ENCODE results near the gene EPN2.

Gene EPN2

DNA sequence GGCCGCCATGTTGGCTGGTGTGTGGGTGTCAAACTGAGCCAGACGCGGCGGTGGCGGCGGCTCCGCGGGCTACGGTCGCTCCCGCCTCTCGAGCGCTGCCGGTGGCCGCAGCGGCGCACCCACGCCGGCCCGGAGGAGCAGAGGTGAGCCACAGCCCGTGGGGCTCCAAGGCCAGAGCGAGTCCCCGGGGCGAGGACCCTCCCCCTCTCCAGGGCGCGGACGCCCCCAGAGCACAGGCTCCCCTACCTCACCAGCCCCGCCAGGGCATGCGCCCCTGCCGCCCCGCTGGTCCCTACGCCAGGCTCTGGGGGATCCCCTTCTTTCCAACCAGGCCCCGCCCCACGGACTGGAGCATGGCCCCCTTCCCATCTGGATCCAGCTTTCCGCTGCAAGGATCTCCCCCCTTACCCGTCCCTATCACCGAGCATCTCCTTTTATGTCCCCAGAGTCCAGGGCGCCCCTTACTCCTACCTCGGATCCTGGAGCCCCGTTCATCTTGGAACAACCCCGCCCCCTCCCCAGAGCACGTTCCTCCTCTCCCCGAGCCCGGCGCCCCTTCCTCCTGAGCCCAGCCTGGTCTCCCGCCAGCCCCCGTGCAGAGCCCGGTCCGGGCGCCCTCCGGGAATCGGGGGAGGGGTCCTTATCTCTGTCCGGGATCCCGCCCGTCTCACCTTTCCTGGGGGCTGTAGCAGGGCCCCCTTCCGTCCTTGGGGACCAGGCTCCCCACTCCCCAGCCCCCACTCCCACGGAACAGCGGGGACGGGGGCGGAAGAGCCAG, 412 bp downstream of the EPN2 start:
- peak overlapping the region; percentile 92 for H3K4me3 ChIP-seq (ENCODE audit: low read length)
- no peak for TF ChIP-seq CTCF (IDR thresholded peaks at IDR 0.05; ENCODE audit: insufficient read depth, low read depth, low read length, missing control alignments)
- DNase-seq (ENCODE audit: low read depth), result no peak

GRCh38 chr17:19238167-19238505, 970 bp downstream of the EPN2 start:
- peak; percentile 31 for DNase-seq (ENCODE audit: low read depth)
- no peak for TF ChIP-seq CTCF (IDR thresholded peaks at IDR 0.05; ENCODE audit: insufficient read depth, low read depth, low read length, missing control alignments)
- H3K4me3 ChIP-seq (ENCODE audit: low read length), result peak overlapping the region; percentile 92

GRCh38 chr17:19239544-19239943, 2.4 kb downstream of the EPN2 start:
- H3K4me3 ChIP-seq (ENCODE audit: low read length), result no peak overlapping the region
- DNase-seq (ENCODE audit: low read depth), result no peak
- TF ChIP-seq CTCF (IDR thresholded peaks at IDR 0.05; ENCODE audit: insufficient read depth, low read depth, low read length, missing control alignments), result no peak

DNA sequence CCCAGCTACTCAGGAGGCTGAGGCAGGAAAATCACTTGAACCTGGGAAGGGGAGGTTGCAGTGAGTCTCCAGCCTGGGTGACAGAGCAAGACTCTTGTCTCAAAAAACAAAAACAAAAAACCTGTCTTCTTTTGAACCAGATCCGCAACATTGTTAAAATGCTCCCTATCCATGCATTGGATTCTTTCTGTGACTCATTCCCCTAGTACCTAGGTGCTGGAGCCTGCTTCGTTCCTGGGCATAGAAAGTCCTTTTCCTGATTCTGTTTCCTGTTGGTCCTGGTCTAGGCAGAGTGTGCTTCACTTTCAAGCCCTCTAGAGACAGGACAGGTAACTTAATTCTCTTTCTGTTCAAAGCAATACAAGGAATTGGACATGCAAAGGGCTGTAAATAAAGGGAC, 5.2 kb downstream of the EPN2 start:
- H3K4me3 ChIP-seq (ENCODE audit: low read length), result no peak overlapping the region
- peak; percentile 78 for DNase-seq (ENCODE audit: low read depth)
- no peak for TF ChIP-seq CTCF (IDR thresholded peaks at IDR 0.05; ENCODE audit: insufficient read depth, low read depth, low read length, missing control alignments)

- DNase-seq (ENCODE audit: low read depth), result no peak
- H3K4me3 ChIP-seq (ENCODE audit: low read length), result no peak overlapping the region
- no peak for TF ChIP-seq CTCF (IDR thresholded peaks at IDR 0.05; ENCODE audit: insufficient read depth, low read depth, low read length, missing control alignments)
Observed at GRCh38 chr17:19242926-19243325, 5.8 kb downstream of the EPN2 start.

- TF ChIP-seq CTCF (IDR thresholded peaks at IDR 0.05; ENCODE audit: insufficient read depth, low read depth, low read length, missing control alignments), result no peak
- H3K4me3 ChIP-seq (ENCODE audit: low read length), result no peak overlapping the region
- DNase-seq (ENCODE audit: low read depth), result no peak
Observed at GRCh38 chr17:19243838-19244237, 6.7 kb downstream of the EPN2 start.

DNA sequence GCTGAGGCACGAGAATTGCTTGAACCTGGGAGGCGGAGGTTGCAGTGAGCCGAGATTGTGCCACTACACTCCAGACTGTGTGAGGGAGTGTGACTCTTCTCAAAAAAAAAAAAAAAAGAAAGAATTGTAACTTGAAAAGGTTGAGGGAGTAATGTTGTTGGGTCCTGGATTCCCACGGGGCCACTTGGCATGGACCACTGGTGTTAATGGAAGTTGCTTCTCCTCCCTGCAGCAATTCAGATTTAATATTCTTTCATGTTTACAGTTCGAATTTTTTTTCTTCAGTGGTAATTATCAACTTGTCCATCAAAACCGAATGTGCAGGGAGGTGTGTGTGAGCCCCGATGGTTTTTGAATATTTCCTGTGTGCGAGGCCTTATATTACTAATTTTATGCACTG, 7.2 kb downstream of the EPN2 start:
- no peak overlapping the region for H3K4me3 ChIP-seq (ENCODE audit: low read length)
- DNase-seq (ENCODE audit: low read depth), result no peak
- TF ChIP-seq CTCF (IDR thresholded peaks at IDR 0.05; ENCODE audit: insufficient read depth, low read depth, low read length, missing control alignments), result no peak
